ENCODE results near the gene RAB11FIP4. TPM values are rescaled to one million over a fixed set of nuclear protein-coding genes. Genes with fewer than 3 reads are reported as not detected.

The RAB11FIP4 gene
- total RNA-seq, 1 experiment from 2014 or later, result 15.1 TPM

DNA sequence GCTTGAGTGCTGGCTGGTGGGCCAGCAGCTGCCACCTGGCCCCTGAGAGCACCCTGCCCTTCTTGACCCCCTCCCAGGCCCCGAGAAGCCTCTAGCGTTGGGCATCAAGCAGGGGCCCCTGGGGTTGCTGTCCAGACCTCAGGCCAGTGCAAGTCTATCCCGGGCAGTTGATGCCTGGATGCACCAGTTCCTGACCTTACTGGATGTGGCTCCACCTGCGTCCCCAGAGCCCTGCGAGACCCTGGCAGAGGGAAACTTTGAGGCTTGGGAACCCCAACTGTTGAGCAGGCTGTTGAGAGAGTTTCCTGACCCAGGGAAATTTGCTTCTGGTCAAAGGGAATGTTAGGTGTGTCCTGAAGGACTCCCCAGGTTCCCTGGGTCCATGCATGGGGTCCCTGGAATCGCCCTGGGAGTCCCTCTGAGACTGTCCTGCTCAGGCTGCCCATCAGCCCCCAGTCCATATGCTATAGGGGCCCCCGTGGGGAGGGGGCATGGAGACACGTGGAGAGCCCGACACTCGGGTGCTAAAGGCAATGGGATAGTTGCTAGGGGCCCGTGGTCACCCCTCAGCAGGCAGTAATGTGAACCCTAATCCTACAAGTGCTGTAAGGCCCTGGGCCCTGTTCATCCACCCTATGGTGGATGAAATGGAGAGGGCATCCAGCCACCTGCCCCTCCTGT, 46.4 kb downstream of the RAB11FIP4 start:
- H3K9me3 ChIP-seq (ENCODE audit: control insufficient read depth in 1 of 2, insufficient read depth in 1 of 2, low read depth in 1 of 2, low read length in 2 of 2), result no peaks in the 10 kb centered on the region
- BruUV-seq (replicated peaks), result no TSS peak
- H3K27me3 ChIP-seq (ENCODE audit: insufficient read depth, low read length), result no peaks in the 10 kb centered on the region
- no peaks in the 10 kb centered on the region for H4K20me1 ChIP-seq (ENCODE audit: insufficient read depth)
- ATAC-seq (no peak; the same call in 1 of the 2 replicates), DNase-seq (ENCODE audit: low read depth, low spot score) (no peak)
- ChIA-PET POLR2A (no interaction called here), CTCF (interaction anchor here (0.9 to 1.6 kb wide), 14 partner anchors 9 to 405 kb away, joined by 3 to 23 read pairs (median 5); no protein-coding TSS in a partner anchor), RAD21 (ENCODE audit: low non-redundant PET in 1 of 2, low total read pairs in 2 of 2, uncharacterized antibody in 2 of 2, unreplicated experiment in 2 of 2) (interaction anchor here (1.4 to 1.7 kb wide), 3 partner anchors 80 to 87 kb away, joined by 6 to 10 read pairs (median 9); no protein-coding TSS in a partner anchor)
- TF ChIP-seq ZFX (IDR thresholded peaks at IDR 0.05), result no peak
- no peak for TF ChIP-seq EZH2phosphoT487 (IDR thresholded peaks at IDR 0.05; ENCODE audit: borderline replicate concordance)
- no peak for TF ChIP-seq RAD21 (IDR thresholded peaks at IDR 0.05; ENCODE audit: low read depth)
- no peak for TF ChIP-seq SIN3A (IDR thresholded peaks at IDR 0.05; ENCODE audit: low read depth)
- no peak for TF ChIP-seq YY1 (IDR thresholded peaks at IDR 0.05; ENCODE audit: extremely low read depth, insufficient replicate concordance, low read depth, low read length)
- TF ChIP-seq, protein P1, sequence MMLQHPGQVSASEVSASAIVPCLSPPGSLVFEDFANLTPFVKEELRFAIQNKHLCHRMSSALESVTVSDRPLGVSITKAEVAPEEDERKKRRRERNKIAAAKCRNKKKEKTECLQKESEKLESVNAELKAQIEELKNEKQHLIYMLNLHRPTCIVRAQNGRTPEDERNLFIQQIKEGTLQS (IDR thresholded peaks at IDR 0.05), result no peak
- no peak for TF ChIP-seq SRF (IDR thresholded peaks at IDR 0.05; ENCODE audit: low read depth)
- TF ChIP-seq TCF7L2 (IDR thresholded peaks at IDR 0.05; ENCODE audit: borderline replicate concordance, extremely low read depth, insufficient read depth, insufficient read length), result no peak
- TF ChIP-seq CEBPB (IDR thresholded peaks at IDR 0.05; ENCODE audit: low read depth), result no peak
- no peak for TF ChIP-seq ELF1 (IDR thresholded peaks at IDR 0.05; ENCODE audit: borderline replicate concordance, low read depth)
- TF ChIP-seq, protein P2, sequence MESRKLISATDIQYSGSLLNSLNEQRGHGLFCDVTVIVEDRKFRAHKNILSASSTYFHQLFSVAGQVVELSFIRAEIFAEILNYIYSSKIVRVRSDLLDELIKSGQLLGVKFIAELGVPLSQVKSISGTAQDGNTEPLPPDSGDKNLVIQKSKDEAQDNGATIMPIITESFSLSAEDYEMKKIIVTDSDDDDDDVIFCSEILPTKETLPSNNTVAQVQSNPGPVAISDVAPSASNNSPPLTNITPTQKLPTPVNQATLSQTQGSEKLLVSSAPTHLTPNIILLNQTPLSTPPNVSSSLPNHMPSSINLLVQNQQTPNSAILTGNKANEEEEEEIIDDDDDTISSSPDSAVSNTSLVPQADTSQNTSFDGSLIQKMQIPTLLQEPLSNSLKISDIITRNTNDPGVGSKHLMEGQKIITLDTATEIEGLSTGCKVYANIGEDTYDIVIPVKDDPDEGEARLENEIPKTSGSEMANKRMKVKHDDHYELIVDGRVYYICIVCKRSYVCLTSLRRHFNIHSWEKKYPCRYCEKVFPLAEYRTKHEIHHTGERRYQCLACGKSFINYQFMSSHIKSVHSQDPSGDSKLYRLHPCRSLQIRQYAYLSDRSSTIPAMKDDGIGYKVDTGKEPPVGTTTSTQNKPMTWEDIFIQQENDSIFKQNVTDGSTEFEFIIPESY (IDR thresholded peaks at IDR 0.05; ENCODE audit: extremely low read depth, insufficient replicate concordance, low read length), result no peak
- TF ChIP-seq POLR2AphosphoS5 (IDR thresholded peaks at IDR 0.05; ENCODE audit: low read depth, low read length), result no peak
- TF ChIP-seq EZH2 (IDR thresholded peaks at IDR 0.05), result no peak
- no peak for TF ChIP-seq JUND (IDR thresholded peaks at IDR 0.05)
- TF ChIP-seq CBX3 (IDR thresholded peaks at IDR 0.05; ENCODE audit: low read depth), result no peak
- H3K79me2 ChIP-seq (ENCODE audit: insufficient read depth, low read length), result no peaks in the 10 kb centered on the region
- H3K36me3 ChIP-seq (ENCODE audit: control insufficient read depth in 1 of 2, insufficient read depth in 2 of 2, low read length in 2 of 2), result no peaks in the 10 kb centered on the region
- H2AFZ ChIP-seq (ENCODE audit: low read depth, low read length, poor library complexity, severe bottlenecking), result no peak overlapping the region
- peak overlapping the region; percentile 32; the same call in 1 of the 2 replicates for H3K4me2 ChIP-seq (ENCODE audit: low read length)
- intact Hi-C loops (cut with micrococcal nuclease), result loop anchor here (1.0 kb wide), 3 partner anchors 79 to 404 kb away; no protein-coding TSS in a partner anchor
- no peak overlapping the region for H3K9ac ChIP-seq (ENCODE audit: low read length)
- H3K9me2 ChIP-seq (ENCODE audit: insufficient read depth), result no peaks in the 10 kb centered on the region
- H3K4me1 ChIP-seq (ENCODE audit: control insufficient read depth in 1 of 2, insufficient read depth in 2 of 2, low read length in 2 of 2), result peaks cover 0 to 5% of the 10 kb centered on the region in 2 experiments; a peak in 1 of 4 replicates
- H3K27ac ChIP-seq (ENCODE audit: low read depth, low read length), result no peak overlapping the region
- H3K4me3 ChIP-seq (replicated peaks in 1 of 2; ENCODE audit: low read depth in 1 of 2, low read length in 2 of 2), result no peak overlapping the region

Measured in HCT116 (cell line).